MCF 10A (cell line): ENCODE results near the gene GALNT15. TPM values are rescaled to one million over a fixed set of nuclear protein-coding genes. Genes with fewer than 3 reads are reported as not detected.
A peak's percentile ranks its signal among the peaks of the same experiment; 100 is the strongest.

Experiments used
- BruUV-seq: library from RNA; stranded (reverse); fragments of 400-500 nt; replicated peaks from 2 replicates; lab custom pipeline; 2021; lab: Mats Ljungman, UMichigan
- CTCF ChIA-PET: fragments of 300-600 bp; sonication (Branson Sonifier 250); formaldehyde crosslinking; extraction: SDS; loops from one replicate; lab custom pipeline; 2021; ENCODE audit warnings: antibody characterized with exemption, inconsistent platforms; lab: Yijun Ruan, JAX
- POLR2A ChIA-PET: fragments of 300-600, 350-650 bp; sonication (Branson Sonifier 250); formaldehyde crosslinking; extraction: SDS; loops from one replicate; lab custom pipeline; 2020; ENCODE audit warnings: antibody characterized with exemption, inconsistent platforms; lab: Yijun Ruan, JAX
- DNase-seq: peaks from one replicate; pipeline ENCODE4 v3.0.0-alpha.2; 2018; ENCODE audit not compliant: unreplicated experiment
- H3K27ac Mint-ChIP-seq: one replicate; pipeline ENCODE4 v1.8.0; 2022; ENCODE audit warnings: mild to moderate bottlenecking, low read depth, mixed read lengths; ENCODE audit not compliant: unreplicated experiment
- H3K27me3 Mint-ChIP-seq: one replicate; pipeline ENCODE4 v1.8.0; 2022; ENCODE audit warnings: mixed read lengths; ENCODE audit not compliant: insufficient read depth, unreplicated experiment
- H3K36me3 Mint-ChIP-seq: one replicate; pipeline ENCODE4 v1.8.0; 2022; ENCODE audit warnings: mild to moderate bottlenecking, moderate library complexity, mixed read lengths; ENCODE audit not compliant: insufficient read depth, unreplicated experiment
- H3K4me1 Mint-ChIP-seq: one replicate; pipeline ENCODE4 v1.8.0; 2022; ENCODE audit warnings: mixed read lengths; ENCODE audit not compliant: insufficient read depth, unreplicated experiment
- H3K4me3 Mint-ChIP-seq: one replicate; pipeline ENCODE4 v1.8.0; 2022; ENCODE audit warnings: mild to moderate bottlenecking, moderate library complexity, mixed read lengths; ENCODE audit not compliant: unreplicated experiment
- H3K9me3 Mint-ChIP-seq: one replicate; pipeline ENCODE4 v1.8.0; 2022; ENCODE audit warnings: mixed read lengths; ENCODE audit not compliant: unreplicated experiment
- CTCF ChIP-seq: fragments of 200-600 bp; IDR thresholded peaks from one replicate; pipeline ENCODE4 v1.8.0; 2022; ENCODE audit warnings: antibody characterized with exemption, mild to moderate bottlenecking; ENCODE audit not compliant: unreplicated experiment
- intact Hi-C: fragments of 100-400 bp; cut with micrococcal nuclease; formaldehyde crosslinking; loops from 2 replicates; pipeline ENCODE4 v1.14.1; 2022
- total RNA-seq: library from RNA; stranded (reverse); gene quantifications from 2 replicates; pipeline ENCODE4 v1.2.3, GENCODE V29; 2022

The GALNT15 gene
- total RNA-seq, 1 experiment from 2014 or later: 3.0 TPM

GRCh38 chr3:16205156-16205870, 30.8 kb downstream of the GALNT15 start:
- H3K4me1 Mint-ChIP-seq: peaks cover 35% of the 10 kb centered on the region
- no peaks in the 10 kb centered on the region for H3K9me3 Mint-ChIP-seq
- BruUV-seq: no TSS peak
- intact Hi-C loops: no loop called here
- peak overlapping the region; percentile 5 for H3K27ac Mint-ChIP-seq
- TF ChIP-seq CTCF: no peak
- CTCF ChIA-PET: interaction anchor here (0.6 to 1.2 kb wide), 6 partner anchors 16 to 157 kb away, joined by 3 to 5 read pairs (median 3); no protein-coding TSS in a partner anchor
- no peaks in the 10 kb centered on the region for H3K27me3 Mint-ChIP-seq
- peaks cover 20% of the 10 kb centered on the region for H3K36me3 Mint-ChIP-seq
- POLR2A ChIA-PET: interaction anchor here (0.7 to 1.3 kb wide), 5 partner anchors 8 to 36 kb away, joined by 3 to 5 read pairs (median 4); no protein-coding TSS in a partner anchor
- DNase-seq: peak; percentile 44
- H3K4me3 Mint-ChIP-seq: no peak overlapping the region

- intact Hi-C loops: no loop called here
- H3K27me3 Mint-ChIP-seq: no peaks in the 10 kb centered on the region
- ChIA-PET CTCF (no interaction called here), POLR2A (no interaction called here)
- H3K4me1 Mint-ChIP-seq: peaks cover 27% of the 10 kb centered on the region
- no peaks in the 10 kb centered on the region for H3K9me3 Mint-ChIP-seq
- no TSS peak for BruUV-seq
- peaks cover 20% of the 10 kb centered on the region for H3K36me3 Mint-ChIP-seq
- TF ChIP-seq CTCF: no peak
- no peak overlapping the region for H3K27ac Mint-ChIP-seq
- no peak for DNase-seq
- H3K4me3 Mint-ChIP-seq: no peak overlapping the region
Measured at GRCh38 chr3:16207031-16207430, 32.6 kb downstream of the GALNT15 start.

- ChIA-PET POLR2A (no interaction called here), CTCF (interaction anchor here (0.6 kb wide), 1 partner anchor 30 kb away, joined by 3 read pairs; no protein-coding TSS in a partner anchor)
- TF ChIP-seq CTCF: no peak
- no peaks in the 10 kb centered on the region for H3K9me3 Mint-ChIP-seq
- intact Hi-C loops: no loop called here
- no TSS peak for BruUV-seq
- H3K4me3 Mint-ChIP-seq: no peak overlapping the region
- H3K27ac Mint-ChIP-seq: no peak overlapping the region
- peaks cover 40% of the 10 kb centered on the region for H3K36me3 Mint-ChIP-seq
- no peaks in the 10 kb centered on the region for H3K4me1 Mint-ChIP-seq
- no peak for DNase-seq
- H3K27me3 Mint-ChIP-seq: no peaks in the 10 kb centered on the region
Measured at GRCh38 chr3:16211176-16211904, 36.9 kb downstream of the GALNT15 start.

- H3K4me1 Mint-ChIP-seq: no peaks in the 10 kb centered on the region
- ChIA-PET POLR2A (no interaction called here), CTCF (interaction anchor here (0.5 to 1.8 kb wide), 3 partner anchors 13 to 33 kb away, joined by 3 to 5 read pairs (median 3); no protein-coding TSS in a partner anchor)
- intact Hi-C loops: no loop called here
- no peak for DNase-seq
- no peak overlapping the region for H3K27ac Mint-ChIP-seq
- BruUV-seq: no TSS peak
- no peaks in the 10 kb centered on the region for H3K9me3 Mint-ChIP-seq
- TF ChIP-seq CTCF: no peak
- H3K36me3 Mint-ChIP-seq: peaks cover 36% of the 10 kb centered on the region
- H3K4me3 Mint-ChIP-seq: no peak overlapping the region
- no peaks in the 10 kb centered on the region for H3K27me3 Mint-ChIP-seq
Measured at GRCh38 chr3:16214366-16214765, 39.9 kb downstream of the GALNT15 start.
